ENCODE measurements around the gene MRPS34.

DNA sequence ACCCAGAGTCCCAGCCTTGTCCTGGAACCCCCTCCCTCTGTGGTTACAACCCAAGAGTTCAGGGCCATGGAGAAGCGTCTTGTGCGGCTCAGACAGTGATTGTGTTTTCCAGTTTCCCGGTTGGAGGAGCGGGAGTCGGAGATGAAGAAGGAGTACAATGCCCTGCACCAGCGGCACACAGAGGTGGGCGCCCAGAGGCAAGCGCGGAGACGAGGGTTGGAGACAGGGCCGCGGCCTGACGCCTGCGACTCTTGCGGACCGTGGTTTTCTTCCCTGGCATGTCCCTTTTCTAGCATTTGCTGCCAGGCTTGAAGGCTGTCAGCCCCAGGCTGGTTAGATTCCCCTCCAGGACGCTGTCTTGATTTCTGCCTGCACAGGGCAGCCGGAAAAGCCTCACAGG, 43.9 kb downstream of the MRPS34 start:
- TF ChIP-seq, protein P1, sequence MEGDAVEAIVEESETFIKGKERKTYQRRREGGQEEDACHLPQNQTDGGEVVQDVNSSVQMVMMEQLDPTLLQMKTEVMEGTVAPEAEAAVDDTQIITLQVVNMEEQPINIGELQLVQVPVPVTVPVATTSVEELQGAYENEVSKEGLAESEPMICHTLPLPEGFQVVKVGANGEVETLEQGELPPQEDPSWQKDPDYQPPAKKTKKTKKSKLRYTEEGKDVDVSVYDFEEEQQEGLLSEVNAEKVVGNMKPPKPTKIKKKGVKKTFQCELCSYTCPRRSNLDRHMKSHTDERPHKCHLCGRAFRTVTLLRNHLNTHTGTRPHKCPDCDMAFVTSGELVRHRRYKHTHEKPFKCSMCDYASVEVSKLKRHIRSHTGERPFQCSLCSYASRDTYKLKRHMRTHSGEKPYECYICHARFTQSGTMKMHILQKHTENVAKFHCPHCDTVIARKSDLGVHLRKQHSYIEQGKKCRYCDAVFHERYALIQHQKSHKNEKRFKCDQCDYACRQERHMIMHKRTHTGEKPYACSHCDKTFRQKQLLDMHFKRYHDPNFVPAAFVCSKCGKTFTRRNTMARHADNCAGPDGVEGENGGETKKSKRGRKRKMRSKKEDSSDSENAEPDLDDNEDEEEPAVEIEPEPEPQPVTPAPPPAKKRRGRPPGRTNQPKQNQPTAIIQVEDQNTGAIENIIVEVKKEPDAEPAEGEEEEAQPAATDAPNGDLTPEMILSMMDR (IDR thresholded peaks at IDR 0.05; ENCODE audit: low read depth, low read length): no peak
- TF ChIP-seq EZH2phosphoT487 (IDR thresholded peaks at IDR 0.05; ENCODE audit: low read depth): no peak

All from OCI-LY3 (cell line).